ENCODE data around the gene LDLRAD3.

LDLRAD3 gene

GRCh38 chr11:36016263-36016662 lies 72.4 kb downstream of the LDLRAD3 start:
- TF ChIP-seq TCF12 (IDR thresholded peaks at IDR 0.05; ENCODE audit: low read depth) (no peak), USF1 (IDR thresholded peaks at IDR 0.05) (no peak), YY1 (IDR thresholded peaks at IDR 0.05; ENCODE audit: low read depth) (no peak), TEAD4 (IDR thresholded peaks at IDR 0.05) (no peak), TAF1 (IDR thresholded peaks at IDR 0.05; ENCODE audit: low read depth) (no peak), CEBPB (IDR thresholded peaks at IDR 0.05) (no peak), RAD21 (IDR thresholded peaks at IDR 0.05; ENCODE audit: low read depth) (no peak), EGR1 (IDR thresholded peaks at IDR 0.05) (no peak), ZBTB7A (IDR thresholded peaks at IDR 0.05; ENCODE audit: low read depth) (no peak), FOXM1 (IDR thresholded peaks at IDR 0.05; ENCODE audit: borderline replicate concordance, low read depth) (no peak), EP300 (IDR thresholded peaks at IDR 0.05; ENCODE audit: borderline replicate concordance) (no peak), CREB1 (IDR thresholded peaks at IDR 0.05; ENCODE audit: low read depth) (no peak), NFIC (IDR thresholded peaks at IDR 0.05) (no peak)
- TF ChIP-seq, protein P1, sequence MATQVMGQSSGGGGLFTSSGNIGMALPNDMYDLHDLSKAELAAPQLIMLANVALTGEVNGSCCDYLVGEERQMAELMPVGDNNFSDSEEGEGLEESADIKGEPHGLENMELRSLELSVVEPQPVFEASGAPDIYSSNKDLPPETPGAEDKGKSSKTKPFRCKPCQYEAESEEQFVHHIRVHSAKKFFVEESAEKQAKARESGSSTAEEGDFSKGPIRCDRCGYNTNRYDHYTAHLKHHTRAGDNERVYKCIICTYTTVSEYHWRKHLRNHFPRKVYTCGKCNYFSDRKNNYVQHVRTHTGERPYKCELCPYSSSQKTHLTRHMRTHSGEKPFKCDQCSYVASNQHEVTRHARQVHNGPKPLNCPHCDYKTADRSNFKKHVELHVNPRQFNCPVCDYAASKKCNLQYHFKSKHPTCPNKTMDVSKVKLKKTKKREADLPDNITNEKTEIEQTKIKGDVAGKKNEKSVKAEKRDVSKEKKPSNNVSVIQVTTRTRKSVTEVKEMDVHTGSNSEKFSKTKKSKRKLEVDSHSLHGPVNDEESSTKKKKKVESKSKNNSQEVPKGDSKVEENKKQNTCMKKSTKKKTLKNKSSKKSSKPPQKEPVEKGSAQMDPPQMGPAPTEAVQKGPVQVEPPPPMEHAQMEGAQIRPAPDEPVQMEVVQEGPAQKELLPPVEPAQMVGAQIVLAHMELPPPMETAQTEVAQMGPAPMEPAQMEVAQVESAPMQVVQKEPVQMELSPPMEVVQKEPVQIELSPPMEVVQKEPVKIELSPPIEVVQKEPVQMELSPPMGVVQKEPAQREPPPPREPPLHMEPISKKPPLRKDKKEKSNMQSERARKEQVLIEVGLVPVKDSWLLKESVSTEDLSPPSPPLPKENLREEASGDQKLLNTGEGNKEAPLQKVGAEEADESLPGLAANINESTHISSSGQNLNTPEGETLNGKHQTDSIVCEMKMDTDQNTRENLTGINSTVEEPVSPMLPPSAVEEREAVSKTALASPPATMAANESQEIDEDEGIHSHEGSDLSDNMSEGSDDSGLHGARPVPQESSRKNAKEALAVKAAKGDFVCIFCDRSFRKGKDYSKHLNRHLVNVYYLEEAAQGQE (IDR thresholded peaks at IDR 0.05; ENCODE audit: low read depth) = no peak
- TF ChIP-seq, protein P2, sequence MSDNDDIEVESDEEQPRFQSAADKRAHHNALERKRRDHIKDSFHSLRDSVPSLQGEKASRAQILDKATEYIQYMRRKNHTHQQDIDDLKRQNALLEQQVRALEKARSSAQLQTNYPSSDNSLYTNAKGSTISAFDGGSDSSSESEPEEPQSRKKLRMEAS (IDR thresholded peaks at IDR 0.05) = no peak

- TF ChIP-seq EGR1 (IDR thresholded peaks at IDR 0.05) (no peak), RAD21 (IDR thresholded peaks at IDR 0.05; ENCODE audit: low read depth) (no peak), ZBTB7A (IDR thresholded peaks at IDR 0.05; ENCODE audit: low read depth) (no peak), YY1 (IDR thresholded peaks at IDR 0.05; ENCODE audit: low read depth) (no peak), EP300 (IDR thresholded peaks at IDR 0.05; ENCODE audit: borderline replicate concordance) (no peak), CREB1 (IDR thresholded peaks at IDR 0.05; ENCODE audit: low read depth) (no peak), TAF1 (IDR thresholded peaks at IDR 0.05; ENCODE audit: low read depth) (no peak), TEAD4 (IDR thresholded peaks at IDR 0.05) (no peak), TCF12 (IDR thresholded peaks at IDR 0.05; ENCODE audit: low read depth) (no peak), USF1 (IDR thresholded peaks at IDR 0.05) (no peak), FOXM1 (IDR thresholded peaks at IDR 0.05; ENCODE audit: borderline replicate concordance, low read depth) (no peak), NFIC (IDR thresholded peaks at IDR 0.05) (no peak), CEBPB (IDR thresholded peaks at IDR 0.05) (no peak)
- TF ChIP-seq, protein P2 (IDR thresholded peaks at IDR 0.05) = no peak
- TF ChIP-seq, protein P1 (IDR thresholded peaks at IDR 0.05; ENCODE audit: low read depth) = no peak
Measured at GRCh38 chr11:36016709-36017108, 72.8 kb downstream of the LDLRAD3 start.

DNA sequence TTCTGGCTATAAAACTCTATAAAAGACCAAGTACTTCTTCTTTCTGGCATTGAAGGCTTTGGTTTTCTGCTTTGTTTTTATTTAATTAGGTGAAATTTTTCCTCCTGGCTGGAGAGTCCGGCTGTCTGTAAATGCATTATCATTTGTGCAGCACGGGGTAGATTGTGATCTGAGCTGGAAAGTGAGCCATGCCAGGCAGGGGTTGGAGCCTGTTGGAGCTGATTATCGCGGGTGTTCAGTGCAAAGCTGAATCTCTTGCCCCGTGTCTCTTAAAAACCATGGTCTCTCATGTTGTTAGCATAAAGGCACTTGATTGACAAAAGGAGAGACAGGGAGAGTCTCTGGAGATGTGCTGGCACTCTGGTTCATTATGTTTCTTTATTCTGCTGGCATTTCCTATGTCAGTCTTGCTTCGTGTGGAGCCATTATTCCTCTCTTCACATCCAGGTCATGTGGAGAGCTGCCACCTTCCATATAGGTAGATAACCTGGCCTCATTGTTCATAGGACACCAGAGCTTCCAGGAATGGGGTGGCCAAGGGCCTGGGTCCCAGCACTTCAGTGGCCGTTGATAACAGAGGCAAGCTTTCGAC lies 75.2 kb downstream of the LDLRAD3 start:
- TF ChIP-seq, protein P1 (IDR thresholded peaks at IDR 0.05; ENCODE audit: low read depth) = no peak
- no peak for TF ChIP-seq TAF1 (IDR thresholded peaks at IDR 0.05; ENCODE audit: low read depth)
- no peak for TF ChIP-seq YY1 (IDR thresholded peaks at IDR 0.05; ENCODE audit: low read depth)

DNA sequence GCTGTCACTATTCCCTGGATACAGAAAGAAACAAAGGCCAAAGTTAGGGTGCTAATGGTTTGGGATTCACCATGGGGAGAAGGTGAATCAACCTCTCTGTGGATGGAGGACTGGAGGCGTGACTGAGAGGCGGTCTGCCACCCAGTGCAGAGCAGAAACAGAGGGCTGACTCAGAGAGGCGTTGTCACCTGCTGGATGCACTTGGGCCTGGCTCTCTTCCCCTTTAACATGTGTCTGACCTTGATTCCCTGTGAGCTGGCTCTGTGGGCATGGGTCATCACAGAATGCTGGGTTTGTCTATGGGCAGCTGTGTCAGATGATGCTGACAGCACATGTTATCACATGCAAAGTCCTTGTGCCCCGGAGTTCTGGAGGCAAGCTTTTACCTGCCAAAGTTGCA lies 75.9 kb downstream of the LDLRAD3 start:
- TF ChIP-seq CREB1 (IDR thresholded peaks at IDR 0.05; ENCODE audit: low read depth) = no peak
- no peak for TF ChIP-seq RAD21 (IDR thresholded peaks at IDR 0.05; ENCODE audit: low read depth)
- no peak for TF ChIP-seq YY1 (IDR thresholded peaks at IDR 0.05; ENCODE audit: low read depth)
- no peak for TF ChIP-seq FOXM1 (IDR thresholded peaks at IDR 0.05; ENCODE audit: borderline replicate concordance, low read depth)
- TF ChIP-seq USF1 (IDR thresholded peaks at IDR 0.05) = no peak
- TF ChIP-seq TEAD4 (IDR thresholded peaks at IDR 0.05) = no peak
- TF ChIP-seq, protein P2 (IDR thresholded peaks at IDR 0.05) = no peak
- no peak for TF ChIP-seq EGR1 (IDR thresholded peaks at IDR 0.05)
- no peak for TF ChIP-seq EP300 (IDR thresholded peaks at IDR 0.05; ENCODE audit: borderline replicate concordance)
- no peak for TF ChIP-seq ZBTB7A (IDR thresholded peaks at IDR 0.05; ENCODE audit: low read depth)
- TF ChIP-seq TAF1 (IDR thresholded peaks at IDR 0.05; ENCODE audit: low read depth) = no peak
- TF ChIP-seq NFIC (IDR thresholded peaks at IDR 0.05) = no peak
- no peak for TF ChIP-seq CEBPB (IDR thresholded peaks at IDR 0.05)
- no peak for TF ChIP-seq TCF12 (IDR thresholded peaks at IDR 0.05; ENCODE audit: low read depth)
- TF ChIP-seq, protein P1 (IDR thresholded peaks at IDR 0.05; ENCODE audit: low read depth) = no peak
